22Rv1 (cell line): Measurements from ENCODE around the gene LENG8.

ENCODE experiments used
- CTCF ChIP-seq: fragments of 450-650 bp; IDR thresholded peaks from 2 replicates; pipeline ENCODE4 v1.5.1; 2017; ENCODE audit warnings: mild to moderate bottlenecking
- ZFX ChIP-seq: fragments of 450-650 bp; IDR thresholded peaks from 2 replicates; pipeline ENCODE4 v1.6.1; 2017; ENCODE audit warnings: antibody characterized with exemption, borderline replicate concordance

GRCh38 chr19:54463531-54464043 lies 14.6 kb downstream of the LENG8 start, which contains the start of gene LENG9:
- TF ChIP-seq CTCF (no peak), ZFX (no peak)
